Right cardiac atrium (tissue), 5 donors: ENCODE data around the gene COLQ. TPM values are rescaled to one million over a fixed set of nuclear protein-coding genes. Genes with fewer than 3 reads are reported as not detected.
A peak's percentile ranks its signal among the peaks of the same experiment; 100 is the strongest.

Experiments
- ATAC-seq, 2 donors: fragments of 200-7000 bp; cut with Tn5 transposase; one replicate each; pipeline versions ENCODE4 v1.8.0 to v1.9.1; 2020; ENCODE audit warnings: moderate library complexity in 2 of 2, mild to moderate bottlenecking in 1 of 2
- DNase-seq, 3 donors: peaks; one replicate each; pipeline ENCODE4 v3.0.0-alpha.2; 2020
- H3K27ac ChIP-seq: one replicate; pipeline ENCODE4 v1.5.1; 2013; ENCODE audit warnings: mild to moderate bottlenecking, low read length, control low read depth, moderate library complexity
- H3K27me3 ChIP-seq: one replicate; pipeline ENCODE4 v1.6.1; 2013; ENCODE audit not compliant: control insufficient read depth, insufficient read depth
- H3K4me1 ChIP-seq: one replicate; pipeline ENCODE4 v1.6.1; 2013; ENCODE audit warnings: low read length; ENCODE audit not compliant: control insufficient read depth, insufficient read depth
- H3K4me3 ChIP-seq: one replicate; pipeline ENCODE4 v1.5.1; 2013; ENCODE audit warnings: low read length, control low read depth
- H3K9me3 ChIP-seq: one replicate; pipeline ENCODE4 v1.6.1; 2013; ENCODE audit warnings: low read length; ENCODE audit not compliant: control insufficient read depth
- WGBS: extraction: QIAGEN DNeasy Blood & Tissue Kit; methylation state at CpG from one replicate; pipeline ENCODE4 v1.1.7; 2013; 5-methylcytosine and 5-hydroxymethylcytosine counted together
- intact Hi-C, 4 donors: fragments of 100-400 bp; cut with DNase I; formaldehyde crosslinking; loops; one replicate each; pipeline versions ENCODE4 v1.11.0 to v1.14.0; 2022 to 2023
- polyA plus RNA-seq: library from polyadenylated mRNA; stranded (reverse); fragments of 200-250 nt; gene quantifications from one replicate; pipeline ENCODE4 v1.2.3, GENCODE V29; 2013
- total RNA-seq, 4 donors: library from RNA; stranded (reverse); fragmentation: NEBNext Ultra II Directional; extraction: Animal tissue kit (Norgen Biotek cat#: 25700); gene quantifications; one replicate each; pipeline ENCODE4 v1.2.1, GENCODE V29; 2021
- donor health status: healthy with polysubstance abuse.
- donor health status: DM: no; HTN: yes; CAD: no.
- donor health status: DM: no; HTN: no; CAD: no.
- donor health status: DM: no; HTN: yes; CAD: no; lungs with severe emphysema.
- donor health status: DM: yes; HTN: yes; CAD: no.

COLQ gene
- total and polyA plus RNA-seq, 5 donors: 1.7 to 18.9 (median 3.9) TPM

GRCh38 chr3:15520804-15521572, 518 bp downstream of the COLQ start:
- Histone ChIP-seq H3K9me3 (no peaks in the 10 kb centered on the region), H3K27ac (peak overlapping the region; percentile 97), H3K27me3 (no peaks in the 10 kb centered on the region), H3K4me3 (peak overlapping the region; percentile 40), H3K4me1 (peaks cover 2% of the 10 kb centered on the region)
- ATAC-seq (peak in 1 of 2 donors; percentile 22), DNase-seq (no peak)
- intact Hi-C loops: no loop called here
- 29% methylated on average over 14 of the region's 14 CpGs for WGBS

DNA sequence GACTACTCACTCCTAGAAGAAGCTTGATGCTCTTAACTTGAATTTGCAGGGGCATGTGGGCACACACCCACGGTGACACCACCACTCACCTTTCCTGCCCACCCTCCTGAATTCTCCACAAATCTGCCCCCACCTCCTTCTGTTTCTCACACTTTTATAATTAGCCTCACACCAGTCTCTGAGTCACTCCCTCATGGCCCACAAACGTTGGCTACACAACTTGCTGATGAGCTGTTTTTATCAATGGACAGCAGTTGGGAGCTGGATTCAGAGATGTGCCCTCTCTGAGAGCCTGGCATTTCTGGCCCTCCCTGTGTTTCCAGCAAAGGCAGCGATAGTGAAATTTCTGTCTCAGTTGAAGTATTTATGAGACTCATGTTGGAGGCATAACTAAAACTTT, 1.3 kb downstream of the COLQ start:
- ATAC-seq (peak; percentile 85 to 89), DNase-seq (peak in 1 of 3 donors; percentile 25)
- Histone ChIP-seq H3K27me3 (no peaks in the 10 kb centered on the region), H3K4me1 (peaks cover 2% of the 10 kb centered on the region), H3K4me3 (no peak overlapping the region), H3K27ac (peak overlapping the region; percentile 97), H3K9me3 (no peaks in the 10 kb centered on the region)
- intact Hi-C loops: no loop called here
- 39% methylated on average over 3 of the region's 3 CpGs for WGBS

- no peaks in the 10 kb centered on the region for H3K27me3 ChIP-seq
- H3K9me3 ChIP-seq: no peaks in the 10 kb centered on the region
- WGBS: 73% methylated on average over 4 of the region's 4 CpGs
- intact Hi-C loops: no loop called here
- H3K27ac ChIP-seq: peak overlapping the region; percentile 64
- ATAC-seq (no peak), DNase-seq (peak in 2 of 3 donors; percentile 31 to 62)
- peaks cover 2% of the 10 kb centered on the region for H3K4me1 ChIP-seq
- no peak overlapping the region for H3K4me3 ChIP-seq
These were observed 2.4 kb downstream of the COLQ start for GRCh38 chr3:15519096-15519495.

- Histone ChIP-seq H3K9me3 (no peaks in the 10 kb centered on the region), H3K27ac (no peak overlapping the region), H3K27me3 (no peaks in the 10 kb centered on the region), H3K4me1 (peaks cover 5% of the 10 kb centered on the region), H3K4me3 (no peak overlapping the region)
- WGBS: 74% methylated on average over 4 of the region's 4 CpGs
- no peak for ATAC-seq
- no peak for DNase-seq
- intact Hi-C loops: no loop called here
These were observed 6.7 kb downstream of the COLQ start for GRCh38 chr3:15514663-15515340.

- peaks cover 5% of the 10 kb centered on the region for H3K4me1 ChIP-seq
These were observed 7.5 kb downstream of the COLQ start for GRCh38 chr3:15513810-15514662.

GRCh38 chr3:15513116-15513515, 8.4 kb downstream of the COLQ start:
- Histone ChIP-seq H3K9me3 (no peaks in the 10 kb centered on the region), H3K4me3 (no peak overlapping the region), H3K4me1 (peaks cover 5% of the 10 kb centered on the region), H3K27me3 (no peaks in the 10 kb centered on the region), H3K27ac (no peak overlapping the region)
- DNase-seq (no peak), ATAC-seq (no peak)
- intact Hi-C loops: no loop called here
- WGBS: 72% methylated on average over 7 of the region's 7 CpGs

More at GRCh38 chr3:15513810-15514662, 7.5 kb downstream of the COLQ start:
- H3K4me3 ChIP-seq: no peak overlapping the region
- DNase-seq (no peak), ATAC-seq (no peak)
- H3K27ac ChIP-seq: no peak overlapping the region
- intact Hi-C loops: no loop called here
- H3K9me3 ChIP-seq: no peaks in the 10 kb centered on the region
- H3K27me3 ChIP-seq: no peaks in the 10 kb centered on the region
- 78% methylated on average over 5 of the region's 5 CpGs for WGBS

GRCh38 chr3:15512166-15512565, 9.3 kb downstream of the COLQ start:
- intact Hi-C loops: no loop called here
- Histone ChIP-seq H3K27ac (peak overlapping the region; percentile 21), H3K27me3 (no peaks in the 10 kb centered on the region), H3K9me3 (no peaks in the 10 kb centered on the region), H3K4me3 (no peak overlapping the region), H3K4me1 (peaks cover 3% of the 10 kb centered on the region)
- DNase-seq: peak; percentile 74 to 88 (median 86)
- ATAC-seq: peak; percentile 93 to 94
- WGBS: 21% methylated on average over 10 of the region's 10 CpGs

DNA sequence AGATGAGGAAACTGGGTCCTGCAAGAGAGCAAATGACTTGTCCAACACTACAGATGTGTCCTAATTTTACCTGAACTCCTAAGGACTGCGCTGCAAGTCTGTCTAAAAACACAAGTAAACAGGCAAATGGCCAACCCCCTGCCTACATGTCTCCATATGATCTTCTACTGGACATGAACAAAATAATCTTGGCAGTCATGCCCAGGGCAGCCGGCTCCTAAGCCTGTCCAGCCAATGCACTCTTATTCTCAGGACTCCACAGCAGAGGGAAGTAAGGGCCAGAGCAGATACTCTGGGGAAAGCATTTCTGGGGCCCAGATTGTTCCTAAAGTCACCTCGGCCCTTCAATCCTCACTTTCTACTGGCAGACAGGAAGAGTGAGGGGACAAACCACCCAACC, 10.3 kb downstream of the COLQ start:
- H3K27me3 ChIP-seq: no peaks in the 10 kb centered on the region
- intact Hi-C loops: no loop called here
- H3K4me1 ChIP-seq: peaks cover 3% of the 10 kb centered on the region
- no peak for DNase-seq
- no peak for ATAC-seq
- no peaks in the 10 kb centered on the region for H3K9me3 ChIP-seq
- no peak overlapping the region for H3K4me3 ChIP-seq
- no peak overlapping the region for H3K27ac ChIP-seq
- WGBS: 94% methylated on average over 3 of the region's 3 CpGs

GRCh38 chr3:15510493-15510892, 11.0 kb downstream of the COLQ start:
- DNase-seq (no peak), ATAC-seq (no peak)
- H3K4me1 ChIP-seq: peaks cover 3% of the 10 kb centered on the region
- no peak overlapping the region for H3K27ac ChIP-seq
- H3K9me3 ChIP-seq: no peaks in the 10 kb centered on the region
- intact Hi-C loops: no loop called here
- H3K27me3 ChIP-seq: no peaks in the 10 kb centered on the region
- 84% methylated on average over 3 of the region's 3 CpGs for WGBS
- H3K4me3 ChIP-seq: no peak overlapping the region

- WGBS: 96% methylated on average over 3 of the region's 3 CpGs
- ATAC-seq (no peak), DNase-seq (no peak)
- intact Hi-C loops: no loop called here
- Histone ChIP-seq H3K4me1 (peaks cover 3% of the 10 kb centered on the region), H3K4me3 (no peak overlapping the region), H3K9me3 (no peaks in the 10 kb centered on the region), H3K27me3 (no peaks in the 10 kb centered on the region), H3K27ac (no peak overlapping the region)
These were observed 14.9 kb downstream of the COLQ start for GRCh38 chr3:15506571-15506970.
